NCI-H345 treated with DMSO at 0.1 percent for 48 hours (cell line): ENCODE results near the gene ROBO1.
"Not testable (repeated sequence)": the region's sequence is repeated elsewhere in the genome, so short reads cannot be mapped to it uniquely, and the experiment has no call there.

Source experiments
- DNase-seq: peaks from one replicate; lab custom pipeline; 2025; ENCODE audit not compliant: unreplicated experiment; lab: John Stamatoyannopoulos, UW

Gene ROBO1

DNA sequence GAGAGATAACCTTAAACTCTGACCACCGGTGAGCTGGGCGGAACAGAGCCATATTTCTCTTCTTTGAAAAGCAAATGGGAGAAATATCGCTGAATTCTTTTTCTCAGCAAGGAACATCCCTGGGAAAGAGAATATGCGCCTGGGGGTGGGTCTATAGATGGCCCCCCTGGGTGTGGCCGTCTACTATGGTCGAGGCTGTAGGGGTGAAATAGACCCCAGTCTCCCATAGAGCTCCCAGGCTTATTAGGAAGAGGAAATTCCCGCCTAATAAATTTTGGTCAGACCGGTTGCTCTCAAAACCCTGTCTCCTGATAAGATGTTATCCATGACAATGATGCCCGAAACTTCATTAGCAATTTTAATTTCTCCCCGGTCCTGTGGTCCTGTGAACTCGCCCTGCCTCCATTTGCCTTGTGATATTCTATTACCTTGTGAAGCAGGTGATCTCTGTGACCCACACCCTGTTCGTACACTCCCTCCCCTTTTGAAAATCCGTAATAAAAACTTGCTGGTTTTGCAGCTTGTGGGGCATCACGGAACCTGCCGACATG, 441.9 kb downstream of the ROBO1 start:
- not testable (repeated sequence) for DNase-seq

DNA sequence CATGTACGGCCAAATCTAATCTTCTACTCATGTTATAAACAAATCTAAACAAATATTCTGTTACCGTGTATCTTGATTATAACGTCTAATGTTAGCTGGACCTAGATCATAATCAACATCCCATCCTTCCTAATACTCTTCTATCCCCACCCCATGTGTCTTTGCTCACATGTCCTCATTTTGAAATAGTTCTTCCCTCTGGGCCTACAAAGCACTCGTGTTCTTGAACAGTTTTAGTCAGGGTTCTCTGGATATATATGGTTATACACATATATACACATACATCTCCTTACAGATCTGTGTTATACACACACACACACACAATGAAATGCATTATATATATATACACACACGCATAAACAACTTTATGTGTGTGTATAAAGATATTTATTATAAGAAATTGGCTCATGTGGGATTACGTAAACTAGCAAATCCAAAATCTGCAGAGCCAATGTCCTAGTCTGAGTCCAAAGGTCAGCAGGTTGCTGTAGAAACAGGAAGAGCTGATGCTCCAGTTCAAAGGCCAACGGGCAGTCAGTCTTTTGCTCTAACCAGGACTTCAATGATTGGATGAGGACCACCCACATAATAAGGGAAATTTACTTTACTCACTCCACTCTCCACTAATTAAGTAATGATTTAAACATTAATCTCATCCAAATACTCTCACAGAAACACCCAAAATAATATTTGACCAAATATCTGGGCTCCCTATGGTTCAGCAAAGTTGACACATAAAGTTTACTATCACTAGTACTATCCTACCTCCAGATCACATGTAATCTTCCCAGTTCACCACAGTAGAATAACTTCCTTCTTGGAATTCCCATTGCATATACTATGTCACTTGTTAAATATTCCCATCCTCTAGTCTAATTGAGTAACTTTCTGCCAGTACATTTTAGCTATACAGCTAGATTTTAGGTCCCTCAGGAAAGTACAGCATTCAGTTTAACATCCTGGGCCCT, 450.0 kb downstream of the ROBO1 start:
- no peak for DNase-seq

DNA sequence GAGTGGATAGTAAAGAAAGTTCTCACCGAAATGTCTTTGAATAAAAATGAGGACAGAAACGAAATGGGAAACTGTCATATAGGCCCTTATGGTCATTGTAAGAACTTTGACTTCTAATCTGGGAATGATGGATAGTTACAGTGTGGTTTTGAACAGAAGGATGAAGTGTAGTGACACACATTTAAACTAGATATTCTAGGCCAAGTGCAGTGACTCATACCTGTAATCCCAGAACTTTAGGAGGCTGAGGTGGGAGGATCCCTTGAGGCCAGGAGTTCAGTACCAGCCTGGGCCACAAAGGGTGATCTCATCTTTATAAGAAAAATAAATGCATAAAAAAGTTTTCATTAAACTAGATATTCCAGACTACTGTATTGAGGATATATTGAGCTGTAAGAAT, 452.8 kb downstream of the ROBO1 start:
- DNase-seq = no peak

DNA sequence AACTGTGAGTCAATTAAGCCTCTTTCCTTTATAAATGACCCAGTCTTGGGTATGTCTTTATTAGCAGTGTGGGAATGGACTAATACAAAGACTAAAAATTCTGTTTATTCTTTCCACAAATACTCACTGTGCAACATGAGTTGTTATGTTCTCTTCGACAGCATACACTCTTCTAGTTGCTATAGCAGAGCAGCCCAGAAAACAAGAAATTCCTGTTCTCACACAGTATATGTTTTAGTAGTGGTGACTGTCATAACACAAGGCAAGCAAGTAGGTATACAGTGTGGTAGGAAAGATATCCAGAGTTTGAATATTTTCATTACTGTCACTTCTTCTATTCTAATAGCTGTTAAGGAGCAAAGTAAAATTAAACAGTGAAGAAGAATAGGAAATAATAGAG, 453.3 kb downstream of the ROBO1 start:
- no peak for DNase-seq

DNA sequence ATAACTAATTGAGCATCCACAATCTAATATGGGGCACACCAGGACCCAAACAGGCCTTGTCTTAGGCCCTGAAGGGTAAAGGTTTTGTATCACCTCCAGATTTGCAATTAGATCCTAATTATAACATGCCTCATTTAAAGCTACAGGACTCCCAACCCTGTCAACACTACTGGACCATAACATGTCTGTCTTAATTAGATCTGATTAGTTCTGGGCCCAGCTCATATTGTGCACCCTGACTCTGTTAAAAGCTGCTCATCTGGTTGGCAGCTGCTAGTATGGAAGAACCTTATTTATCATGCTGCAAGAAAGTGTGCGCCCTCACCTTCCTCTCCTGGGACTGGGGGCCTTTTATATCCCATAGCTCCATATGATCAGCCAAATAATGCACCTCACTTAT, 457.8 kb downstream of the ROBO1 start:
- no peak for DNase-seq

DNA sequence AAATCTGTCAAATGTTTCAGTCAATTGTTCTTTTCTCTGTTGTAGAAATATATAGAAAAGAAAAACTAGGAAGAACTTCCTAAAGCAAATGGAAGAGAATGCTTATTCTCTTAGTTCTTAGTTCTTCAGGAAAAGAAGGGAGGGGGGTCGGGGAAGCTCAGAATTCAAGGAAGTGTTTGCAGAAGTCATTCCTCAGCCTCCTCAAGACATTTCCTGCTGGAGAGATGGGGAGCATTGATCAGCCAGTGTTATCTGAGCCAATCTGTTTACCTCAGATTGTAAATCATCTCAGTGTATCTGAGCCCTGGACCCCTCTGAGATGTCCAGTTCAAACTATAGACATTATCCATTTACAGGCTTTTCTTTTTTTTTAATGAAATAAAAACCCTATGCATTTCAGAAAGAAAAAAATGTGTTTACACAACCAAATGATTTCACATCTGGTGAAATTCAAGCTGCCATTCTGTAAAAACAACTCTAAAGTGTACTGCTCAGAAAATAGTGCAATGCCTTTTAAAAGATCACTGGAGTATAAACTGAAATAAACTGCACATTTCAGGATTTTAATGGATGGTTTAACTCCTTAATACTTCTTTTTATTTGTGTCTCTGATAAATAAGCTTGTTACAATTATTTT, 460.7 kb downstream of the ROBO1 start:
- no peak for DNase-seq

DNA sequence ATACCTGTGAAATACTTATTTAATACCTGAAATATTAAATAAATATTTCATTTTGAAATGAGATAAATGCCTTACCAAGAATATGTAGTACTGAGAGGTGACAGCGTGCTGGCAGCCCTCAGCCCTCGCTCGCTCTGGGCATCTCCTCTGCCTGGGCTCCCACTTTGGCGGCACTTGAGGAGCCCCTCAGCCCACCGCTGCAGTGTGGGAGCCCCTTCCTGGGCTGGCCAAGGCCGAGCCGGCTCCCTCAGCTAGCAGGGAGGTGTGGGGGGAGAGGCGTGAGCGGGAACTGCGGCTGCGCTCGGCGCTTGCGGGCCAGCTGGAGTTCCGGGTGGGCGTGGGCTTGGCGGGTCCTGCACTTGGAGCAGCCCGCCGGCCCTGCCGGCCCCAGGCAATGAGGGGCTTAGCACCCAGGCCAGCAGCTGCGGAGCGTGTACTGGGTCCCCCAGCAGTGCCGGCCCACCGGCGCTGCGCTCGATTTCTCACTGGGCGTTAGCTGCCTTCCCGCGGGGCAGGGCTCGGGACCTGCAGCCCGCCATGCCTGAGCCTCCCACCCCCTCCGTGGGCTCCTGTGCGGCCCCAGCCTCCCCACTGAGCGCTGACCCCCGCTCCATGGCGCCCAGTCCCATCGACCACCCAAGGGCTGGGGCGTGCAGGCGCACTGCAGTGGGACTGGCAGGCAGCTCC, 467.7 kb downstream of the ROBO1 start:
- not testable (repeated sequence) for DNase-seq

DNA sequence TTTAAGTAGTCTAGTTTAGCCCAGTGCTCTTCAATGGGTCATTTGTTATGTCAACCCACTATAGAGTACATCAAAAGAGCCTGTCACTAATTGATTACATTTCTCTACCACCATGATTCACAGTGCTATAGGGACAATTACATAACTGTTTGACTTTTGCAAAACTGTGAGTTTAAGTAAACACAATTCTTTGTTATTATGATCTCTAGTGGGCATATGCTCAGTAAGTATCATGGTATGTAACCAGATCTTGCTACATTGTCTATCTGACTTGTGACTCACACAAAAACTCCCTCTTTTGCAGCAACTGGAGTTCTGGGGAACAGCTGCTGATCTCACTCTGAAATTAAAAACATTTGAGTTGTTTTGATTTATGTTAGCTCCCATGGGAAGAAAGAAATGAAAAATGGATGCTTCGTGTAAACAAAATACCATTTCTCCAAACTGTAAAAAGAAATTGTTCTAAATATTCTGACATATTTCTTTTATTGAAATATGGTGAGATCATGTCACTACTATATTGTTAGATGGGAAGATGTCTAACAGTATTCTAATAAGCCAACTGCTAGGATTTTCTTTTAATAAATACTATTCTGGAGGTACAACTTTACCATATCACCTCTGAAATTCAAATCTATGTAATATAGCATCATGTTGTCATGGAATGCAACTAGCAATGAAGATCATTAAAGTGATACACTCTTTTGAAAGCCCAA, 470.4 kb downstream of the ROBO1 start:
- DNase-seq = peak; percentile 94

DNA sequence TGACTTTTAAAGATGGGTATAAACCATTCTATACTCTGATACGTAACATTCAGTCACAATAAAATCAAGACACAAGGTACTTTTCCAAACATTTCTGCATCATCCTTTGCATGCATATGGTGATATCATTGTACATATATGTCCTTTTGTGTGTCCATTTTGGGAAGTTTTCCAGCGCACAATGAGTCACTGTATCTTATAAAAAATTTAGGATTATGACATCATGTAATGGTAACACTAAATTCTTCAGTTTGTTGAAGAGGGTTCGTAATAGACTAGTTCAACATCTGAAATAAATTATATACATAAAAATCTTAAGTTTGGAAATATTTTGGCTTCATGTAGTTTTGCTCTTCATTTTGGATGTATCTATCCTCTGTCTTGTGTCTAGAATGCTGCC, 480.9 kb downstream of the ROBO1 start:
- no peak for DNase-seq

DNA sequence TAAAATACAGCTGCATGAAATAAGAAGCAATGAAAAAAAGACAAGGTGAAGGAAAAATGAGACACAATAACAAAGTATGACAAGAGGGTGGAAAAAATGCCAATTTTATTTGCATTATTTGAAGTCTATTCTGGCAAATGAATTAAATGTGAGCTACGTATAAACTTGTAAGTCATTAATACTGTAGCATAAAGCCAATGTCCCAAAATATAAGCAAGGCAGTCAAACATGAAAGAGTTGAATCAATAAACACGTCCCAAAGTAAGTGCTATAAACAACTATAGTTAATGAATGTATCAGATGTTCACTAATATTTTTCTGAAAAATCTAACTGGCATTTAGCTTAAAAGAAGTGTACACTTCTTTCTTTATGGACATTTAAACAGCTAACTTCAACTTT, 481.9 kb downstream of the ROBO1 start:
- DNase-seq = no peak

DNA sequence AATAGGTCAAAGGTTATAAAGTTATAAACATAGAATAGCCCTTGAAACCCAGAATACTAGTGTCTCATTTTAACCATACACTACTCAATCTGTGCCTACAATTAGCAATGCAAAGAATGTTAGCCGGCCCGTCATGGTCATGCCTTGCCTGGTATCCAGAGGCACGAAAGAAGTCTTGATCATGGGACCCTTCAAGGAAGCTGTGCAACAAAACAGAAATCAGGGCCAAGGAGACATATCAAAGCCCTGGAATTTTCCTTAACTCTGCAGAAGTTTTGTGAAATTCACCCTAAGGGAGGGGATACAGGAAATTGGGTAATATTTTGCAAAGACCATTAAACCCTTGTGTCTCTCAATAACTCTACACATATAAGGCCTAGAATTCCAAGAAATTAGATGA, 482.4 kb downstream of the ROBO1 start:
- no peak for DNase-seq

DNA sequence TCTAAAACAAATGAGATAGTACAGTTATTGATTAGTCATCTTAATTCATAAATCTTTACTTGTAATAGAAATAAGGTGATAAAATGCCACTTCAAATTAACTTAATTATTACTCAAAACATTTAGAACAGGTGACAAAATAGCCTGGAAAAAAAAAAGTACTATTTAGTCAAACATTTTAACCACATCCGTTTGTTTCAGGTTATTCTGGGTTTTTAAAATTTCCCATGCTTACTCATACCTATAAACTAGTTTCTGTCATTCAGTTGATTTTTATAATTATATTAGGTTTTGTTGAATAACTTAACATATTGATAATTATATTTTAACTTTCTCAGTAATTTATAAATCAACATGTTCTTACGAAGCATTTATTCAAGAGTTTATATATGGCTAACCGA, 483.0 kb downstream of the ROBO1 start:
- no peak for DNase-seq

DNA sequence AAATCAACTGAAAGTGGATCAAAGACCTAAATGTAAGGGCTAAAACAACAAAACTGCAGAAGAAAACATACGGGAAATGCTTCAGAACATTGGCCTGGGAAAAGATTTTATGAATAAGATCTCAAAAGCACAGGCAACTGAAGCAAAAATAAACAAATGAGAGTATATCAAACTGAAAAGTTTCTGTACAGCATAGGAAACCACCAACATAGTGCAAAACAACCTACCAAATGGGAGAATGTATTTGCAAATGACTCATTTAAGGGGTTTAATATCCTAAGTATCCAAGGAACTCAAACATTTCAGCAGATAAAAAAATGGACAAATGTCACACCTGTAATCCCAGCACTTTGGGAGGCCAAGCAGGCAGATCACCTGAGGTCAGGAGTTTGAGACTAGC, 489.1 kb downstream of the ROBO1 start:
- no peak for DNase-seq

DNA sequence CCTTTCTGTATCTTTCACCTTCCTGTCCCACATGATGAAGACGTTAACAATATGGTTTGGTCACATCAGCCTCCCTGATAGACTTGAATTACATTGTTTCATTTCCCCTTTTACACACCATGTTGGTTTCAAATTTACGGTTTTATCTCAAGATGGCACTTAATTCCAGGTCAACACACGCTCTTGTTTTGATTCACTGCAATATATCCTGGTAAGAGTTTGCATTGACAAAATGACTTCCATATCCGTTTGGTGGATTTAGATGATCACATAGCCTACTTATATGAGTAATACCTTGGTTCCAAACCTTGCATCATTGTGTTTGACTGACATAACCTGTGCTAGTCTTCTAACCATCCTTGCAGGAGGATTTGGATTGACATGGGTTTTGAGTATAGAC, 499.4 kb downstream of the ROBO1 start:
- DNase-seq = no peak

DNA sequence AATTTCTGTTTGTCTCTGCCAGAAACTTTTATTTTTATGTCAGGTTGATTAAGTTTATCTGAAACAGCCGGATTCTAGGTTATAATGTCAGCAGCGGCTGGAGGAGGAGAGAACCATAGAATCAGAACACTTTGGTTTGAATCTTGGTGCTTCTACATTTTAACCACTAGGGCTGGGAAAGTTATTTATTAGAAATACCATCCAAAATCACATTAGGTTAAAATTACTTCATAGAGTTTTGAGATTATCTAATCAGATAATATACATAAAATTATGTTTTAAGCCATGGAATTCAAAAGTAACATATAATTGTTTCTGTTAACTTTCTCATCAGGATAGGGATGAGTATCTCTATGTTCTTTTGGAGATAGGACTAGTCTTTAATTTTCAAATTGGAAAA, 502.9 kb downstream of the ROBO1 start:
- no peak for DNase-seq

DNA sequence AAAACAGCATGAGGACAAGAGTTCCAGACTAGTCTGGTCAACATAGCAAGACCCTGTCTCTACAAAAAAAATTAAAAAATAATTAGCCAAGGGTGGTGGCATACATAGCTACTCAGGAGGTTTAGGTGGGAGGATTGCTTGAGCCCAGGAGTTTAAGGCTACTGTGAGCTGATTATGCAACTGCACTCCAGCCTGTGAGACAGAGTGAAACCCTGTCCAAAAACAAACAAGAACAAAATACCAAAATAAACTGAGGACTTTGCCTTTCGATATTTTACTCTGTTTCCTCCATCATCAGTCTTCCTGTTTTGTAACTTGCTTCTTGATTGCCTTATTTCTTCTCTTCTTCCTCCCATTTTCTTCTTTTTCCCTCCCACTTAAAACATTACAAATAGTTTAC, 504.4 kb downstream of the ROBO1 start:
- DNase-seq = no peak

DNA sequence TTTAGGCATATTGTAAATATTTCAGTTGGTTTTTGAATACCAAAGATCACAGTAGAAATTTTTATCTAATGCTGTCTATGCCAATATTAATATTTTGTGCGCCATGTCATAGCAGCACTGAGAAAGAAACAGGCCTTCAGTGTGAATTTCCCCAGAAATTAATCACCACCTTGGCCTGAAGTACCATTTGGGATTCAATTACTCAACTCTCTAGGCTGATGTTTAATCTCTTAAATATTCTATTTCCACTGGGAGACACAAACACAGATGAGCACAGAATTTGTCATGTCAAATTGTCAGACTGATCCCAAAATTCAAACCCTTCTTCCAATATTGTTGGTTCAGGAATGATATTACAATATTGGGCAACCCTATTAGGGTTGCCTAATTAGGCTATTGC, 509.3 kb downstream of the ROBO1 start:
- DNase-seq = no peak

DNA sequence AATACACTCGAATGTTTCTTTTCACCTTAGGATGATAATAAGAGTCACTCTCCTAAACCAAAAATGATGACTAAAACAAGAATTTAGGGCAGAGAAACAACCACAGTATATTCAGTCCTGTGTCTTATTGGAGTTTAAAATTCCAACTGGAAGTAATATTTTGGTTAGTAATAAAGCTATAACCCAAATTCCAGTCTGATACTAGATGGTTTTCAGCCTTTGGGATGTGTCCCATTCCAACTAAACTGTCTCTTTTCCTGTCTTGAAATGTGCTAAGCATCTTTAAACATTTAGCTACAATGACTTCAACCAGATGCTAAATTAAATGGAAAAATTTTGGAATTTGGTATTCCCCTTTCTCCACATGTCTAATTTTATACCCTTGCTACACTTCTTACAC, 510.0 kb downstream of the ROBO1 start:
- no peak for DNase-seq

DNA sequence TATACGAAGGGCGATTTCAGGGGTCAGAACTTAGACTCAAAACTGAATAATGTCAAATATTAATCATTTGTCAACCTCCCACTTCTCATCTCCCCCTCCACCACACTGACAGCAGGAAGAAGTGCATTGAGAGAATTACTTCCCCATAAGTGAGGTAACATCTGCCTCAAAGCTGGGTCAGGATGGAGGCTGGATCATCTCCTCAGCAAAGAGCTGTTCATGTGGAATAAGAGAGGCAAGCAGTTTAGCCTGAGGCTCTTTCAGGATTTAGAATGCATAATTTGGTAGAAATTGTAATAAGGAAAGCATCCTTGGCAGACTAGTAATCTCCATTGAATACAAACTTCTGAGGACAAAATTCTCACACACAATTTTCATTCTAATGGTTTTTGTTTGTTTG, 512.1 kb downstream of the ROBO1 start:
- no peak for DNase-seq

DNA sequence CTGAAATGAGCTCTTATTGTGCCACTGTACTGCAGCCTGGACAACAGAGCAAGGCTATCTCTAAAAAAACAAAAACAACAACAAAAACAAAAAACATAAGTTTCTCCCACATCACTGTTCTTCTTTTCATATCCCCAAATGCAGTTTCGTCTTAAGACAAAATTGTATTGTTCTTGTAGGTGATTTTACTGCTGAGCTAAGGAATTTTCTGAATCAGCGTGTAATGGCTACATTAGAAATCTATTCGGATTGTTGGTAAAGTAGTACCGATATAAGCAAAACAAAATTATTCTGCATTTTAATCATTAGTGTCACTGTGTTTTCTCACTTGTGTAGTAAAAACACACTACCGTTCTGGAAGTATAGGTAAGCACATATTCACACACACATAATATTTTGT, 512.5 kb downstream of the ROBO1 start:
- DNase-seq = no peak

DNA sequence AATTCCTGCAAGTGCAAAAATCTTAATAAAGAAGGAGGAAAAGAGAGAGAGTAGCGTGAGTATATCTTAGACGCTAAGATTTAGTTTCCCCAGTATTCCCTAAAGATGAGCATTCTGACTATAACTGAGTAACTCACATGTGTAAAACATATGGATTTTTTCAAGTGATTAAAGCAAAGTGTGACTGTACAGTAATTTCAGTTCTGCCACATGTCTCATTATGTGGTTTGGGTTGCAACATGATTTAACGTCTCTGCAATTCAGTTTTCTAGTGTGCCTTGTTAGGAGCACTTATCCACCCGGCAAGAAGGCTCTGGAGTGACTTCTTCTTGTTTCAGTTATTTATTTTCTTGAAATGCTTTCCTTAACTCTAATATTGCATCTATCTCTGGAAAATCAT, 514.1 kb downstream of the ROBO1 start:
- no peak for DNase-seq
